Stimulated activated CD8-positive, alpha-beta memory T cell treated with anti-CD3 and anti-CD28 coated beads, Interleukin-7, amount 100 ng/mL, for 1 hour (primary cell): ENCODE measurements around the gene MRM1.

ENCODE experiments used
- DNase-seq, 2 donors: peaks; one replicate each; pipeline ENCODE4 v3.0.0-alpha.2; 2020; ENCODE audit warnings: low read depth in 2 of 2

MRM1 gene

DNA sequence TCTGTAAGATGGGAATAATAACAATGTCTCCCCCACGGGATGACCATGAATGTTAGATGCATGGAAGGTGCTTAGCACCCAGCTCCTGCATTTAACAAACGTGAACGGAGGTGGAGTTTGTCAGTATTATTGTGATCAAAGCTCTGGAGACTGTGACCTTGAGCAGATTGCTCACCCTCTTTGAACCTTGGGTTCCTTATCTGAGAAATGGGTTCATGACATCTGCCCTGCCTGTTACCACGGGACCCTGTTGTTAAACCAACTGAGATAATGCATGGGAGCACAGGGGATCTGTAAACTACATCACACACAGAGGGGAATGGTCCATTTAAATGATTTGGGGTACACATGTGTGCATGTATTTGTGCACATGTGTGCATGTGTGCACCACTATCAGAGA is 29.6 kb downstream of the MRM1 start:
- DNase-seq, result no peak

DNA sequence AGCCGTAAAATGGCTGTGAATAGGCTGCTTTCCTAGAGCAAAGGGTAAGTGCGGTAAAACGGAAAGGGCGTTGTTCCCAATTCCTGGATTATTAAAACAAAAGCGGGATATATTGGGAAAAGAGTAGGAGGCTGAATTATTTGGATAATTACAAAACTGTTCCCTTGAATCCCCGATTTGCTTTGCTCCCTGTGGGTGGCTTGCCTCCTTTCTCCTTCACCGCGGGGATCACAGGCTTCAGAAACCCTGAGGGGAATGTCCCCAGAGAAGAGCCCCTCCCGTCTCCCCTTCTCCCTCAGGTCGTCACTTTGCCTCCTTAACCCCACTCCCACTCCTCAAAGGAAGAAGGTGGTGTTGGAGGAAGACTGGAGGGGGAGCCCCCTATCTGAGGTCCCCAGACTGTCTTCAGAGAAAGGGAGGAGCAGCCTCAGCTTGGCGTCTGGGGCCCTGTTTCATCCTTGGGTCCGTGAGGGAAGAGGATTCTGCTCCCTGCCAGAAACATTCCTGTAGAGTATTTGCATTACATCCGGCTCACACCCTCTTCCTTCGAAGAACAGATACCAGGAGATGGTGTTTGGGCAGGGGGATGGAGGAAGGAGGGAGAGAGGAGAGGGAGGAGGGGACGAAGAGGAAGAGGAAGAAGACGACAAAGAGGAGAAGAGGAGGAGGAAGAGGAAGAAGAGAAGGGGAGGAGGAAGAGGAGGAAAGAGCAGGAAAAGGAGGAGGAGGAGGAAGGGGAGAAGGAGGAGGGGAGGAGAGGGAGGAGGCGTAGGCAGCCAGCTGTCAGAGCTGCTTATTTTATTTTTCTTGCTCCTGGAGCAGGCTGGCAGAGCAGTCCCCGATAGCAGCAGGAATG is 31.8 kb downstream of the MRM1 start:
- DNase-seq, result no peak

DNA sequence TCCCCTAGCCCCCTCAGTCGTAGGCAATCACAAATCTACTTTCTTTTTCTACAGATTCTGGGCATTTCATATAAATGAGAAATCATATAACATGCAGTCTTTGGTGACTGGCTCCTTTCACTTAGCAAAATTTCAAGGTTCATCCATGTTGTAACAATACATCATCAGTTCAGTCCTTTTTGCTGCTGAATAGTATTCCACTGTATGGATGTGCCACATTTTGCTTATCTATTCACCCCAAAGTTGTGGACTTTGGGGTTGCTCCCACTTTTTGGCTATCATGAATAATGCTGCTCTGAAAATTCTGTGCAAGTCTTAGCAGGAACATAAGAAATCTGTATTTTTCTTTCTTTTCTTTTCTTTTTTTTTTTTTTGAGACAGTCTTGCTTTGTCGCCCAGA is 39.0 kb downstream of the MRM1 start:
- no peak for DNase-seq

DNA sequence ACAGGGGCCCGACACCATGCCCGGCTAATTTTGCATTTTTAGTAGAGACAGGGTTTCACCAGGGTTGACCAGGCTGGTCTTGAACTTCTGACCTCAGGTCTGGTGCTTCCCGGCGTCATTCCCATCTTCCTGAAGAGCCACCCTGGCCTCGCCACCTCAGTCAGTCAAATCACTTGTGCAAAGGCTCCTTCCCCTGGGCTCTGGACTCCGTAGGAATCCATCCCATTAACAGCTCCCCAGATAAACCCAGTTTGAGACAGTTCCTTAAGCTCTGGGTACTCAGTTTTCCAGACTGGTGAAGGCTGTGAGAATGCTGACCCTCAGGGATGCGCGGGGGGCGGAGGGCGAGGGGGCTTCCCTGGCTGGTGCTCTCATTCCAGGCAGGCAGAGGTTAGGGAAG is 39.5 kb downstream of the MRM1 start:
- DNase-seq, result no peak

DNA sequence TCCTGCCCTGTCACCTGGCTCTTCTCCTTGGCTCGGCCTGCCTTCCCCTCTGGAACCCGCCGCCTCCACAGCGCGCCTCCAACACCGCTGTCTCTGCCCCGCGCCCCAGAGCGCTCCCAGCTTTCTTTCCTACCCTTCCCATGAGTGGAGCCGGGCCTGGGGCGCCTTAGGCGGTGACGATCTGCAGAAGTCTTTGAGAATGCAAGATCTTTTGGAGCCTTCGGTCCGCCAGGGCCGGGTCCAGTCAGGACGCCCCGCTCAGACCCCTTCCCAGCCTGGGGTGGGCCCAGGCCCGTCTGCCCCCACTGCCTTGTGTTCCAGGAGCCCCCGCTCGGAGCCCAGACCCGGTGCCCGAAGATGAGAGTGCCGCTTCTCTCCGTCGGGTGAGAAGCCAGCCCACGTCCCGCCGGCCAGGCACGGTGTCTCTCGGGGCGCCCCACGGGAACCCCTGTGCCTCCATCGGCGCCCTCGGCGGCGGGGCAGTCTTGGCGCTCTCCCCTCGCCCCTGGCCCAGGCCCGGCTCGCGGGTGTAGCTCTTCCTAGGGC is 40.0 kb downstream of the MRM1 start:
- no peak for DNase-seq

DNA sequence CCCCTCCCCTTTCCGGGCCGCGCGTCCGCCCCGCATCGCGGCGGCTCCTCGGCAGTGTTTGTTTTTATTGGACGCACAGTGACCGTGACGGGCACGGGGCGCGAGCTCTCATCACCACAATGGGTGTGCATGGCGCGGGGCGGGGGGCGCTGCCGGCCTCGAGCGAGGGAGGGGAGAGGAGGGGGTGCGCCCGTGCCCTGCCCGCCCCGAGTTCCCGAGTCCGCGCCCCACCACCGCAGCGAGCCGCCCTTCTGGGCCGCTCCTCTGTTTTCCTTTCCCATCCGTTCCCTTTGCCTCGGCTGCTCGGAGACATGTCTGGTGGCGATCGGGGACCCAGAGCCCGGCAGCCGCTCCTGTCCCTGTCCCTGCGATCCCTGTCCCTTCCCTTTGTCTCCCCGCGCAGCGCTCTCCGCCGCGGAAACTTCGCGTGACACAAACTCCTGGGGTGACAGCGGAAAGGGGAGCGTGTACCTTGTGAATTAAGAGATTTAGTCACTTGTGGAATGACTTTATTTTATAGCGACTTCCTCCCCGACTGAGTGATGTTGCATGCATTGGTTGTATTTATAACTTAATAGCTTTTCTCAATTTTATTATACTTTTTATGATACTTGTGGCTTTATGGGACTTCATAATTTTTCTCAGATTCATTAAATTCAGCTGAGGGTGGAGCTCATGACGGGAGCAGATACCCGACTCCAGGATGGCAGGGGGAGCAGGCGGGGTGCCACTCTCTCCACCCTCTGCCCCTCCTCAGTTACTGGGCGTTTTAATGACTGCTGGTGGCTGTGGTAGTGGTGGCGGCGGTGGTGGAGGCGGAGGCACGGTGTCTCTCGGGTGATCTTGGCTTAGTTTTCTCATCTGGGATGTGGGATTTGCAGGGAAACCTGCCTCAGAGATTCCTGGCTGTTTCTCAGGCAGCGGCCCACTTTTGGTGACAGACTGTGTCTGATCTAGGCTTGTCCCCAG is 40.8 kb downstream of the MRM1 start:
- no peak for DNase-seq

DNA sequence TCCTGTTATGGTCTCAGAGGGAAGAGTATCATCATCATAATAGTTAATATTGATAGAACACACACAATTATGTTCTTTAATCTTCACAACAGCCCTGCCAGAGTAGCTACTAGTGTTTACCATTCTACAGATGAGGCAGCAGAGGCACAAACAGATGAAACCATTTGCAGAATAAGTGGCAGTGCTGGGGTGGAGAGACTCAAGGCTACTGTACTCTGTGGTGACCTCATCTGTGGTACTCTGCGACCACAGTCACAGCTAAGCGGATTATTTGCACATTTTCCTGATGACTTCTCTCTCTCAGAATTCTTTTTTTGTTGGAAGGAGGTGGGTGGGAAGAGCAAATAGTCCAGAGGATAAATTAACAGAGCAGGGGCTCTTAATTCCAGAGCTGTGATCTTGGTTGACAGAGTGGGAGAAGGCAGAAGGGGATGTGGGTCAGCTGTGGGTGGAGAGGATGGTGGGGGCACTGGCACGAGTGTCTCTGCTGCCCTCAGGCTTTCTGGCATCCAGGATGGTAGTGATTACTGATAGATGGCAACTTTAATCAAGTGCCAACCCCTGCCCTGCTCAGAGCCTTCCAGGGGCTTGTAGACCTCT is 41.8 kb downstream of the MRM1 start:
- DNase-seq, result no peak

DNA sequence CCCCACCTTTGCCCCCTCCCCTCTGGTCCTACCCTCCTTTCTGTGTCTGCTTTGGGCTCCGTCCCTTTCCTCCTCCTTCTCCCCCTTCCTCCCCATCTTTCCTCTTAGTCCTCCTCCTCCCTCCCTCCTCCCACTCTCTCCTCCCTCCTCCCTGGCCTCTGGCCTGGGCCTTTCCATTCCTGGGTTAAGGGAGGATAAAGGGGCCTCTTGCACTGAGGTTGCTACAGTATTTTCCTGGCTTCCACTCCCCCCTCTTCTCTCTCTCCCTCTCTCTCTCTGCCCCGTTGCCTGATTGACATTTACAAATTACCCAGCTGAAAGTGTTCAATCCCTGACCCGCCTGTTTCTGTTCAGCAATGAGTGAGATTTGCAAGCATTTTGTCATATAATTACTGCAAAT is 44.0 kb downstream of the MRM1 start:
- no peak for DNase-seq

DNA sequence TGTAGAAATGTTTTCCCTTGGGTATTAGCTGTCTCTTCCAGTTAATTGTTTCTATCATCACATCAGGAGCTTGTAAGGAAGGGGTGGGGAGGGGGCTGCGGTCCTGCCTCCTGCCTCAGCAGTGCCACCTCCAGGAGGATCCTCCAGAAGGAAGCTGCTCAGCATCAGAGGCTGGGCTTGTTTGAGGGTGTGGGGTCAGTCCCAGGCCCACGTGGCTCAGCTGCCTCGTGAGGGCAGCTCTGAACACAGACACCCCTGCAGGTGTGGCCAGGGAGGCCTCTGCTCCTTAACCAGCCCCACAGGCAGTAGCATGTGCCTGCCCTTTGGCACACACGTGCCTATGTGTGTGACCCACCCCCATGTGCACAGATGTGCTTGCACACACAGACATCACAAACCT is 46.3 kb downstream of the MRM1 start:
- no peak for DNase-seq

DNA sequence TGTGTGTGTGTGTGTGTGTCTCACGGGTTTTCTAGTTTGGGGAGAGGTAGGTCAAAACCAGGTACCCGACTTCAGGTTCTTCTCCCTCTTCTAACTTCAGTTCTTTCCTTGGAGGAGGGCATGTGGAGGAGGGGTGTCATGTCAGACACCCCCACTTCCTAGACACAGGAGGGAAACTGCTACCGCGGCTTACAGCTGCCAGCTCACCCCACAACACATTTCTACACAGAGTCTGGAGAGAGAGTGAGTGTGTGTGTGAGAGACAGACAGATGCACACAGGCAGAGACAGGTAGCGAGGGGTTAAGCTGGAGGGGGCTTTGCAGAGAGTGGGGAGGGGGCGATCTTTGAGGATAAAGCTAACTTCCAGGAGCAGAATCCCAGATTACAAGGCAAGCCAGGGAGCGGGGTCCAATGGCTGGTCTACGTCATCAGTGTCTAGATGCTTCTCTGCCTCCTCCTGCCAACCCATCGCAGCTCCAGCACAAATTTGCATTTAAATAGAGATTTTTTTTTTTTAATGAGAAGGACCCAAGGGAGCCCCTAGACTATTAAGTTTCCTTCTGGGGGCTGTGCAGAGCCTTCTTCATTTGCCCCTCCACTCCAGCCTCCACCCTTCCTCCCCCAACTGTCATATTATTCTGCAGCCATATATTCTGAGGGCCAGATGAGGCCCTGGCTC is 48.9 kb downstream of the MRM1 start:
- DNase-seq, result no peak

DNA sequence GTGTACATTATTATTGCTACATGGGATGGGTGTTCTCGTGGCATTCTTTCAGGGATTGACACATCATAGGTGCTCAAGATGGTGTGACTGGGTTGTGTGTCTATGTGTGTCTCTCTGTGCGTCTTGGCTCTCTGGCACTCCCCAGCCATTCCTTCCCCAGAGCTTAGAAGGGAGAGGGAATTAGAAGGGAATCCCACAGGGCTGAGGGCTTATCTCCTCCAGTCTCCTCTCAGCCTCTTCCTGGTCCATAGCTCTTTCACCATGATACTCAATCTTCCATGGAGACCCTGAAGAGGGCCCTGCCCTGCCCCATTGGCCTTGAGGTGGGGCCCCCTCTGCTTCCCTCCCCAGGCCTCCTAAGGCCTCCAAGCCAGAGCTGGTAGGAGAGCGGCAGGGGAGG is 52.0 kb downstream of the MRM1 start:
- DNase-seq, result no peak

DNA sequence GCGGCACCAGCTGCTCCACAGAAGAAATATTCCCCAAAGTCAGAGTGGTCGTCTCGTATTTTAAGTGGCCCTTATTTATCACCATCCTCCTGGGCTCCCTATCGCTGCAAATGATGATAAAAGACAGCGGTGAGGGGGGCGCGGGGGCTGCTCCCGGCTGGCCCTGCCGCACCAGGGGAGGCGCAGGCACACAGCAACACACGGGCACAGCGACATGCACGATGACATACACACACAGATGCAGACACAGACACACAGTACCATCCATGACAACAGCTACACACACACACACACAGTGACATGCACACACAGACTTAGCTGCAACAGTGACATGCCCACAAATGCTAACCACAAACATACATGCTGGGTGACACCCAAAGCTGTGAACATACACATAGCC is 52.5 kb downstream of the MRM1 start:
- no peak for DNase-seq

DNA sequence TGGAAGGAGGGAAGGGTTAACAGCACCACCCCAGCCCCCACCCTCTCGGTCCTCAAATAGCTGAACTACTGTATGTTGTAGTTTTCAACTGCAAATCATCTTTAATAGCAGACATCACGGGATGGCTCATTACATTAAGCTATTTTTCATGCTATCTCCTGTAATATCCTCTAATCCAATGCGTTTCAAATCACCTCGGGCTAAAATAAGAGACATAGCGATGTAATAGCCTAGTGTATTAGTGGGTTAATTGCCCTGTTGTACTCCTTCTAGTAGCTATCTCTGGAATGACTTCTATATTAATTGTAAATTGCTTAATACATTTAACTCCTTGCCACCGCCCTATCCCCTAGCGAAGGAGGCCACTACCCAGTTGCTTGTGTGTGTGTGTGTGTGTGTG is 54.3 kb downstream of the MRM1 start:
- DNase-seq, result no peak

DNA sequence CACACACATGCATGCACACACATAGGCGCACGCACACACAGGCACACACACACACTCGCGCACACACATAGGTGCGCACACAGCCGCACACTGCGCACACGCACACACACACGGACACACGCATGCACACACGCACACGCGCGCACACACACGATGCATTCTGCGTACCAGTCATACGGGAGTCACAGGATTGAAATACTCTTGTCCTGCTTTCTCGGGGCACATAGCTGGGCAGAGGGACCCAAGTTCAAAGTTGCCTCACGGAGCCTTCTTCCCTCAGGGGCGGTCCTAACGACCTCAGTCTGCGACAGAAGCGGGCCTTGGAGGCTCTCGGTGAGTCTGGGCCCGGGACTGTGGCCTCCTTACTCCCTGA is 56.0 kb downstream of the MRM1 start:
- DNase-seq, result no peak

DNA sequence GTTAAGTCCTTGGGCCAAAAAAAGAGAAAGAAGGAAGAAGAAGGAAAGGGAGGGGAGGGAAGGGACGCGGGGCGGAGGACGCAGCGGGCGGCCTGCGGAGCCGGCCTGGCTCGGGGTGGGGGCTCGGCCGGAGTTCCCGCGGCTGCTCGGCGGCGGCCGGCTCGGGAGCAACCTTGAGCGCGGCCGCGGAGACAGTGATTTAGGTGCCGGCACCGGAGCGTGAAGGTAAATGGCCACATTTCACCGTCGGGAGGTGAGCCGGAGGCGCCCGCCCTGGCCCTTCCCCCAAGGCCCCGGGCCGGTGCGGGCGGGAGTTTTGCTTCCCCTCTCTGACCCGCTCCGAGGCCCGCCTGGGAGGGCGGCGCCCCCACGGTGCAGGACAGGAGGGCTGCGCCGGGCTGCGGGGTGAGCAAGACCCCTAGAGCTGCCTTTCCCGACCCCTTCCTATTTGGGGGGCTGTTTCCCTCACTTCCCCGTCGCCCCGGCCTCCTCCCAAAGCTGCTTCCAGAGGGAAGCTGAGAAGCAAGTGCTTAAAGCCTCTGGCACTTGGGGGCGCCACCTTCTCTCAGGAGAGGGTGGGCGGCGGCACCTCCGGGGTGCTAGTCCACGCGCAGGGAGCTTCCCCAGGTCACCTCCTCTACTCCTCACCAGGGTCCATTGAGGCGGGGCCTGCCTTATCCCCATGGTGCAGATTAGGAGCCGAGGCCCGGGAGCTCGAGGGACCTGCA is 56.5 kb downstream of the MRM1 start:
- no peak for DNase-seq
